A673 (cell line): ENCODE measurements around the gene PAPPA. TPM values are rescaled to one million over a fixed set of nuclear protein-coding genes. Genes with fewer than 3 reads are reported as not detected.

Experiments used
- BruUV-seq: library from RNA; stranded (reverse); fragments of 400-500 nt; replicated peaks from 2 replicates; lab custom pipeline; 2021; lab: Mats Ljungman, UMichigan
- CTCF ChIA-PET: fragments of 300-600 bp; sonication (Branson Sonifier 250); formaldehyde crosslinking; loops from one replicate; lab custom pipeline; 2022; ENCODE audit warnings: antibody characterized with exemption; lab: Charles Lee
- POLR2A ChIA-PET: fragments of 300-600 bp; sonication (Branson Sonifier 250); formaldehyde crosslinking; loops from one replicate; lab custom pipeline; 2022; ENCODE audit warnings: antibody characterized with exemption; ENCODE audit not compliant: low non-redundant PET; lab: Charles Lee
- DNase-seq: peaks from one replicate; pipeline ENCODE4 v3.0.0-alpha.2; 2015; ENCODE audit warnings: low spot score
- H3K27ac ChIP-seq: fragments of 200-600 bp; sonication (generic); 2 replicates; pipeline ENCODE4 v1.5.1; 2016; ENCODE audit warnings: mixed run types, low read depth, mild to moderate bottlenecking, mixed read lengths, antibody characterized with exemption, low read length; ENCODE audit not compliant: poor library complexity, severe bottlenecking
- H3K27me3 ChIP-seq: fragments of 200-600 bp; sonication (generic); replicated peaks from 2 replicates; pipeline ENCODE4 v1.6.1; 2017; ENCODE audit warnings: mixed run types, low read depth, mild to moderate bottlenecking, mixed read lengths, antibody characterized with exemption, low read length; ENCODE audit not compliant: insufficient read depth, poor library complexity
- H3K36me3 ChIP-seq: fragments of 200-600 bp; sonication (generic); 2 replicates; pipeline ENCODE4 v1.6.1; 2016; ENCODE audit warnings: mixed run types, mild to moderate bottlenecking, mixed read lengths, antibody characterized with exemption, low read length; ENCODE audit not compliant: insufficient read depth, poor library complexity, severe bottlenecking
- H3K4me1 ChIP-seq: fragments of 200-600 bp; sonication (generic); 2 replicates; pipeline ENCODE4 v1.6.1; 2017; ENCODE audit warnings: mixed run types, mild to moderate bottlenecking, mixed read lengths, antibody characterized with exemption, low read length; ENCODE audit not compliant: insufficient read depth, poor library complexity, severe bottlenecking
- H3K4me3 ChIP-seq: fragments of 200-600 bp; sonication (generic); 2 replicates; pipeline ENCODE4 v1.5.1; 2016; ENCODE audit warnings: low read depth, mixed run types, mild to moderate bottlenecking, mixed read lengths, low read length; ENCODE audit not compliant: poor library complexity, severe bottlenecking
- H3K9me3 ChIP-seq: fragments of 200-600 bp; sonication (generic); 2 replicates; pipeline ENCODE4 v1.6.1; 2016; ENCODE audit warnings: mixed run types, low read depth, mild to moderate bottlenecking, mixed read lengths, antibody characterized with exemption, low read length; ENCODE audit not compliant: poor library complexity, severe bottlenecking
- CTCF ChIP-seq: fragments of 300-800, 200-600 bp; sonication (generic); conservative IDR thresholded peaks from 2 replicates; pipeline ENCODE4 v1.5.1; 2017; ENCODE audit warnings: low read depth, mild to moderate bottlenecking, antibody characterized with exemption, low read length, moderate library complexity, mixed read lengths
- EZH2 ChIP-seq: fragments of 200-600 bp; sonication (generic); IDR thresholded peaks from 2 replicates; pipeline ENCODE4 v1.6.1; 2017; ENCODE audit warnings: borderline replicate concordance, low read depth, mild to moderate bottlenecking, mixed read lengths, antibody characterized with exemption, low read length; ENCODE audit not compliant: poor library complexity, severe bottlenecking
- intact Hi-C: fragments of 100-400 bp; cut with micrococcal nuclease; formaldehyde crosslinking; loops from one replicate; pipeline ENCODE4 v1.10.0; 2022; ENCODE audit not compliant: unreplicated experiment
- total RNA-seq: library from RNA; stranded (reverse); gene quantifications from 2 replicates; pipeline ENCODE4 v1.2.3, GENCODE V29; 2021

Gene PAPPA
- total RNA-seq, 1 experiment from 2014 or later = 47.4 TPM

DNA sequence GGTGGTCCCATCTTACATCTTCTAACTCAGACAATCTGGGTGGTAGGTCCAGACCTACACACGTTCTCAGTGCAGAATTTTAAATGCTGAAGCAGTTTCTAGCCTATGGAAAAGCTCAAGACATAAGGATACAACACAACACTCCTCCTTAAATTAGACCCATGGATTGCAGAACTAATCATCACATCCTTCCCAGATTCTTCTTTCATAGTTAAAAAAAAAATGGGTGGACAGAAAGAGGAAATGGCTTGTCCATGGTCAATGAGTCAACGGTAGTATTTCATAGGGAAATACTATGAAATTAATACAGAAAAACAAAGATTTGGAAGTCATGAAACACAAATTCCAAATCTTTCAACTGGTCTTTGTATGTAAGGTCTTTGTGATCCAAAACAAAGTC is 106.9 kb downstream of the PAPPA start:
- H3K36me3 ChIP-seq = peaks cover 8% of the 10 kb centered on the region
- ChIA-PET CTCF (interaction anchor here (0.6 kb wide), 1 partner anchor 426 kb away, joined by 3 read pairs; the partner anchor contains the start of gene TRIM32), POLR2A (no interaction called here)
- intact Hi-C loops = no loop called here
- H3K9me3 ChIP-seq = no peaks in the 10 kb centered on the region
- no peaks in the 10 kb centered on the region for H3K27me3 ChIP-seq
- TF ChIP-seq CTCF = no peak
- no peak for TF ChIP-seq EZH2
- H3K4me3 ChIP-seq = no peak overlapping the region
- no peaks in the 10 kb centered on the region for H3K4me1 ChIP-seq
- no TSS peak for BruUV-seq
- H3K27ac ChIP-seq = no peak overlapping the region
- no peak for DNase-seq

- POLR2A ChIA-PET = no interaction called here
- TF ChIP-seq CTCF (no peak), EZH2 (no peak)
- intact Hi-C loops = no loop called here
- Histone ChIP-seq H3K9me3 (no peaks in the 10 kb centered on the region), H3K4me3 (no peak overlapping the region), H3K4me1 (no peaks in the 10 kb centered on the region), H3K27ac (no peak overlapping the region), H3K27me3 (no peaks in the 10 kb centered on the region), H3K36me3 (peaks cover 26% of the 10 kb centered on the region)
- no TSS peak for BruUV-seq
- CTCF ChIA-PET = no interaction called here
- DNase-seq = no peak
Observed at GRCh38 chr9:116262448-116262847, 108.9 kb downstream of the PAPPA start.

GRCh38 chr9:116264361-116264760 is 110.8 kb downstream of the PAPPA start:
- ChIA-PET CTCF (no interaction called here), POLR2A (no interaction called here)
- peaks cover 10% of the 10 kb centered on the region for H3K4me1 ChIP-seq
- intact Hi-C loops = no loop called here
- no peak for DNase-seq
- H3K4me3 ChIP-seq = no peak overlapping the region
- H3K9me3 ChIP-seq = no peaks in the 10 kb centered on the region
- no TSS peak for BruUV-seq
- TF ChIP-seq EZH2 = no peak
- no peak for TF ChIP-seq CTCF
- no peak overlapping the region for H3K27ac ChIP-seq
- peaks cover 26% of the 10 kb centered on the region for H3K36me3 ChIP-seq
- H3K27me3 ChIP-seq = no peaks in the 10 kb centered on the region
